Measurements from ENCODE around the gene ANKRD33B. TPM values are rescaled to one million over a fixed set of nuclear protein-coding genes. Genes with fewer than 3 reads are reported as not detected.

ANKRD33B gene
- total RNA-seq, 1 donor from 2014 or later = 14.2 TPM

DNA sequence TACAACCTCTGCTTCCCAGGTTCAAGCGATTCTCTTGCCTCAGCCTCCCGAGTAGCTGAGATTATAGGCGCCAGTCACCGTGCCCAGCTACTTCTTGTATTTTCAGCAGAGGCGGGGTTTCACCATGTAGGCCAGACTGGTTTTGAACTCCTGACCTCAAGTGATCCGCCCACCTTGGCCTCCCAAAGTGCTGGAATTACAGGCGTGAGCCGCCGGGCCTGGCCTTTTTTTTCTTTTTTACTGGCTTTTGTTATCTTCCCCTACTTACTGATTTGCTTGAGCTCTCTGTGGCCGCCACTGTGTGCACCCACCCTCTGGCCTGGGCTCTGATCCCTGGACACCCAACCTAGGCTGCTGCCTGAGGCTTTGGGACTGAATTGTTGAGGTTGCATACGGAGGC lies 60.3 kb downstream of the ANKRD33B start:
- TF ChIP-seq, protein P1, sequence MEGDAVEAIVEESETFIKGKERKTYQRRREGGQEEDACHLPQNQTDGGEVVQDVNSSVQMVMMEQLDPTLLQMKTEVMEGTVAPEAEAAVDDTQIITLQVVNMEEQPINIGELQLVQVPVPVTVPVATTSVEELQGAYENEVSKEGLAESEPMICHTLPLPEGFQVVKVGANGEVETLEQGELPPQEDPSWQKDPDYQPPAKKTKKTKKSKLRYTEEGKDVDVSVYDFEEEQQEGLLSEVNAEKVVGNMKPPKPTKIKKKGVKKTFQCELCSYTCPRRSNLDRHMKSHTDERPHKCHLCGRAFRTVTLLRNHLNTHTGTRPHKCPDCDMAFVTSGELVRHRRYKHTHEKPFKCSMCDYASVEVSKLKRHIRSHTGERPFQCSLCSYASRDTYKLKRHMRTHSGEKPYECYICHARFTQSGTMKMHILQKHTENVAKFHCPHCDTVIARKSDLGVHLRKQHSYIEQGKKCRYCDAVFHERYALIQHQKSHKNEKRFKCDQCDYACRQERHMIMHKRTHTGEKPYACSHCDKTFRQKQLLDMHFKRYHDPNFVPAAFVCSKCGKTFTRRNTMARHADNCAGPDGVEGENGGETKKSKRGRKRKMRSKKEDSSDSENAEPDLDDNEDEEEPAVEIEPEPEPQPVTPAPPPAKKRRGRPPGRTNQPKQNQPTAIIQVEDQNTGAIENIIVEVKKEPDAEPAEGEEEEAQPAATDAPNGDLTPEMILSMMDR (IDR thresholded peaks at IDR 0.05) = no peak
- TF ChIP-seq POLR2AphosphoS5 (IDR thresholded peaks at IDR 0.05; ENCODE audit: insufficient read depth in 1 of 2, low read depth in 1 of 2) (no peak), POLR2A (IDR thresholded peaks at IDR 0.05) (no peak)
- H3K36me3 ChIP-seq = no peaks in the 10 kb centered on the region
- H3K27ac ChIP-seq = no peak overlapping the region
- no peak for DNase-seq (ENCODE audit: extremely low spot score in 2 of 2)
- no peaks in the 10 kb centered on the region for H3K27me3 ChIP-seq
- H3K9me3 ChIP-seq = no peaks in the 10 kb centered on the region
- intact Hi-C loops (cut with DNase I) = no loop called here
- H3K4me1 ChIP-seq = peaks cover 13% of the 10 kb centered on the region
- no peak overlapping the region for H3K4me3 ChIP-seq

GRCh38 chr5:10624679-10625078 lies 60.8 kb downstream of the ANKRD33B start:
- intact Hi-C loops (cut with DNase I) = loop anchor here (5.0 kb wide), 1 partner anchor 167 kb away; no protein-coding TSS in a partner anchor
- H3K27ac ChIP-seq = no peak overlapping the region
- H3K9me3 ChIP-seq = no peaks in the 10 kb centered on the region
- H3K27me3 ChIP-seq = no peaks in the 10 kb centered on the region
- H3K4me1 ChIP-seq = peaks cover 13% of the 10 kb centered on the region
- no peaks in the 10 kb centered on the region for H3K36me3 ChIP-seq
- no peak for DNase-seq (ENCODE audit: extremely low spot score in 2 of 2)
- TF ChIP-seq, protein P1 (IDR thresholded peaks at IDR 0.05) = no peak
- TF ChIP-seq POLR2AphosphoS5 (IDR thresholded peaks at IDR 0.05; ENCODE audit: insufficient read depth in 1 of 2, low read depth in 1 of 2) = no peak
- no peak for TF ChIP-seq POLR2A (IDR thresholded peaks at IDR 0.05)
- H3K4me3 ChIP-seq = no peak overlapping the region

- peak overlapping the region; percentile 82 for H3K27ac ChIP-seq
These were observed 62.0 kb downstream of the ANKRD33B start for GRCh38 chr5:10625700-10626472.

DNA sequence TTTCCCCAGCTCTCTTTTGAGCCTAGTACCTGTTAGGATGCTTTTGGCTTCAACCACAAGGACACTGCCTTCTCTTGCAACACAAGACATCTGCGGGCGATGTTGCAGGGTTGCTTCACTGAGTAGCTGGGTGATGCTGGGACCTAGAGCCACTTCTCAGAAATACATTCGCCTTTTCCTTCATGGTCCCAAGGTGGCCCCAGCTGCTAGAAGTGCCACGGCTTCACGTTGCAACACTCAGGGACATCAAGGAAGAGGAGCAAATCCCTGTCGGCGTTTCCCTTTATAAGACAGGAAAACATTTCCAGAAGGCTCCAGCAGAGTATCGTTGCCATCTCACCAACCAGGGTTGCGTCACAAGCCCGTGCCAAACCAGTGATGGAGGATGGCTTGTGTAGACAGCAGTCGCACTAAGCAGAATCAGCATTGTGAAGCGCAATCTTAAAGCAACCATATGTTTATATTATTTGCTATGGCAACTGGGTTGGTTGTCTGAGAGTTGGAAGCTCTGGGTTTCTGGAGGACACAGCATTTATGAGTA lies 62.7 kb downstream of the ANKRD33B start:
- no peak overlapping the region for H3K4me3 ChIP-seq
- no peak for DNase-seq (ENCODE audit: extremely low spot score in 2 of 2)
- no peaks in the 10 kb centered on the region for H3K27me3 ChIP-seq
- H3K4me1 ChIP-seq = peaks cover 23% of the 10 kb centered on the region
- no peaks in the 10 kb centered on the region for H3K36me3 ChIP-seq
- TF ChIP-seq, protein P1 (IDR thresholded peaks at IDR 0.05) = no peak
- TF ChIP-seq POLR2A (IDR thresholded peaks at IDR 0.05) (no peak), POLR2AphosphoS5 (IDR thresholded peaks at IDR 0.05; ENCODE audit: insufficient read depth in 1 of 2, low read depth in 1 of 2) (no peak)
- H3K27ac ChIP-seq = peak overlapping the region; percentile 82
- intact Hi-C loops (cut with DNase I) = loop anchor here (5.0 kb wide), 1 partner anchor 169 kb away; no protein-coding TSS in a partner anchor
- H3K9me3 ChIP-seq = no peaks in the 10 kb centered on the region

More at GRCh38 chr5:10625700-10626472, 62.0 kb downstream of the ANKRD33B start:
- no peak overlapping the region for H3K4me3 ChIP-seq
- peaks cover 23% of the 10 kb centered on the region for H3K4me1 ChIP-seq
- H3K36me3 ChIP-seq = no peaks in the 10 kb centered on the region
- H3K9me3 ChIP-seq = no peaks in the 10 kb centered on the region
- TF ChIP-seq POLR2A (IDR thresholded peaks at IDR 0.05) (no peak), POLR2AphosphoS5 (IDR thresholded peaks at IDR 0.05; ENCODE audit: insufficient read depth in 1 of 2, low read depth in 1 of 2) (no peak)
- TF ChIP-seq, protein P1 (IDR thresholded peaks at IDR 0.05) = no peak
- DNase-seq (ENCODE audit: extremely low spot score in 2 of 2) = no peak
- no peaks in the 10 kb centered on the region for H3K27me3 ChIP-seq
- intact Hi-C loops (cut with DNase I) = loop anchor here (5.0 kb wide), 1 partner anchor 169 kb away; no protein-coding TSS in a partner anchor

Measured in vagina (tissue), 2 donors.